ENCODE measurements around the gene WNT8B.

- TF ChIP-seq CTCF (conservative IDR thresholded peaks at IDR 0.05) (no peak), ZFX (IDR thresholded peaks at IDR 0.05) (no peak)
Measured at GRCh38 chr10:100479037-100479436, 16.2 kb downstream of the WNT8B start.

All from C4-2B (cell line).